Choroid plexus epithelial cell (primary cell): ENCODE results near the gene TMEM132D.

ENCODE experiments used
- DNase-seq: peaks from one replicate; pipeline ENCODE4 v3.0.0-alpha.2; 2010; ENCODE audit warnings: low read depth
- H3K4me3 ChIP-seq: 2 replicates; pipeline ENCODE4 v1.5.1; 2011; ENCODE audit warnings: low read depth, mild to moderate bottlenecking, control low read depth, low read length, moderate library complexity
- CTCF ChIP-seq: conservative IDR thresholded peaks from 2 replicates; pipeline ENCODE4 v1.5.1; 2011; ENCODE audit warnings: low read depth, mild to moderate bottlenecking, control low read depth, inconsistent platforms, low read length, moderate library complexity

TMEM132D gene

GRCh38 chr12:129028844-129029243, 875.0 kb downstream of the TMEM132D start:
- no peak overlapping the region for H3K4me3 ChIP-seq
- no peak for DNase-seq
- TF ChIP-seq CTCF, result no peak

- no peak for TF ChIP-seq CTCF
- DNase-seq, result no peak
- H3K4me3 ChIP-seq, result no peak overlapping the region
Observed at GRCh38 chr12:129025055-129025454, 878.8 kb downstream of the TMEM132D start.
